Measurements from ENCODE around the gene GNG13.
"Not testable (repeated sequence)": the region's sequence is repeated elsewhere in the genome, so short reads cannot be mapped to it uniquely, and the experiment has no call there.

The GNG13 gene

DNA sequence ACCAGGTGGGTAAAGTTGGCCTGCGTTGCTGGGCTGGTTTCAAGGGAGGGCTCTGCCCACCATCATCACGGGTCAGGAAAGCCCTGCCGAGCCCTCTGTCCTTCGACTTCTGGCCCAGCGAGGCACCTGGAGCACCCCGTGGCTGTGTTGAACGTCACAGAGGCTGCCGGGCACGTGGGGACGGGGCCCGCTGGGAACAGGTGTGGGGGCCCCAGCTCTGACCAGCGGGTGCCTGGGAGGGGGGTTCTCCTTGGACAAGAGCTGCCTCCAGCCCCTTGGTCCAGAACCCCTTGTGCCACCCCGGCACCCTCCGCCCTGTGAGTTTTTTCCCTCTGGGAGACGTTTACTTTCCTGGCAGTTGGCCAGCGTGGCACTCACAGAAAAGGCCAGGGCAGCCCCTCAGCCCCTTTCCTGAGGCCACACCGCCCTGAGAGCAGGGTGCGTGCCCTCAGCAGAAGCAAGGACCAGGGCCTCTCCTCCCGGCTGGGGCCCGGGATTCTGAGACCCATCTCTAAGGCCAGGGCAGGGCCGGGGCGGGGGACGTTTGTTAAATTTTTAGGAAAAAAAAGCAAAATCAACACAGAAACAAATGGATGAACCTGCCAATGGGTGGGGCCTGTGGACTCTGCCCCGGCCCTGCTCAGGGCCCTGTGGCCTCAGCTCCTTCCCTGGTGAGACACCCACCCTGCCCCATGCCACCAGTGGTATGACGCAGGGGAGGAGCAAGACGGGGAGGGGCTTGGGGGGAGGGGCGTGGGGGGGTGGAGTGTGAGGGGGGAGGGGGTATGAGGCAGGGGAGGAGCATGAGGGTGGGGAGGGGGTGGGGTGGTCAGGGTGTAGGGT is 31.3 kb upstream of the GNG13 start:
- no peak for DNase-seq

DNA sequence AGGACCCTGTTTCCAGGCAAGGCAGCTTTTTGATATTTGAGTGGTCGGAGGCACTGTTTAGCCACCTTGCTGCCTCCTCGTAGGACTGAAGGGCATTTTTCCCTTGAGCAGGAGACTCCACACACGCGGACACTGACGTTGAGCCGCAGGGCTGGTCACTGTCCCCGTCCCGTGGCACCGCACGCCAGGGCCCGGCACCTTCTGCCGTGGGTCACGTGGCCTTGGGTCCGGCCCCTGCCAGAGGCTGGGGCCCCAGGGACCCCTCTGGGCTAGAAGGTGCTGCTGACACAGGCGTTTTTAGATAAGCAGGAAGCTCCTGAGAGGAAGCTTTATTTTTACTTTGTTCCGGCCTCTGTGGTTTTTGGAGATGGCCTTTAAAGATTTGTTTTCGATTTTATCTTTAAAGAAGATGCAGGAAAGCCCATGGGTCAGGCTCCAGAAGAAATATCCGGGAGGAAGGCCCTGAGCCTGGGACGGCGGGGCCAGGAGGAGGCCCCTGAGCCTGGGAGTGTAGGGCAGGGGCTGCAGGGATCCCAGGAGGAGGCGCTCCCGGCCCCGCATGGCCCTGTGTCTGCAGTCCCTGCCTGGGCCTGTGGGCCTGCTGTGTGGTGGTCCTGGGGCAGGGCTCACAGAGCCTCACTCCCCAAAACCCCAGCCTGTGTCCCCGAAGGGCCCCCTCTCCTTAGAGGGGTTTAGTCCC is 30.5 kb upstream of the GNG13 start:
- DNase-seq: no peak

DNA sequence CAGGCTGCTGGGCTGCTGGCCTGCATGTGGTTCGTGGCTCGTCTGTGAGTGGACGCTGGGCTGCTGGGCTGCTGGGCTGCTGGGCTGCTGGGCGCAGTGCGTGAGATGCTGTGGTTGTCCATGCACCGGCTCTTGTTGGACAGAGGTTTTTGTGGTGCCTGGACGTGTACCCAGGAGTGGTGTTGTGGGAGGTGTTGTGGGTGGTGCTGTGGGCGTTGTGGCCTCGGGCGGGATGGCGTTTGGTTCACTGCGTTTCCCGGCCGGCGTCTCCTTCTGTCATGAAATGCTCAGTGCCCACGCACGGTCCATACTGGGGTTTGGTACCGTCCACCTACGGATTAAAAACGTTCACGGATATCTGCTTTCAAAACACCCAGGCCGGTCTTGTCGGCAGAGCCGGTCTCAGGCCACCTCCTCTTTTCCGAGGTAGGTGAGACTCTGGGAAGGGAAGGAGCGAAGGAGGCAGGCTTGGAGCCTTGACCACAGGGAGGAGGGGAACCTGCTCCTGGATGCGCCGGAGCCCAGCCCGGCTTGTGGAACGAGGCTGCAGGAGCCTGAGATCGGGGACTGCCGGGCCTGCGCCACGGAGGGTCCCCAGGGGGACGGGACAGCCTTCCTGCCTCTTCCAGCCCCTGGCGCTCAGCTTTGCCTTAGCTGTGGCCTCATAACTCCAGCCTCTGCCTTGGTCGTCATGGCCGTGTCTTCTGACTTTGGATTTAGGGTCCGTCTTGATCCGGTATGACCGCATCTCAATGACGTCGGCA is 29.8 kb upstream of the GNG13 start:
- DNase-seq: no peak

DNA sequence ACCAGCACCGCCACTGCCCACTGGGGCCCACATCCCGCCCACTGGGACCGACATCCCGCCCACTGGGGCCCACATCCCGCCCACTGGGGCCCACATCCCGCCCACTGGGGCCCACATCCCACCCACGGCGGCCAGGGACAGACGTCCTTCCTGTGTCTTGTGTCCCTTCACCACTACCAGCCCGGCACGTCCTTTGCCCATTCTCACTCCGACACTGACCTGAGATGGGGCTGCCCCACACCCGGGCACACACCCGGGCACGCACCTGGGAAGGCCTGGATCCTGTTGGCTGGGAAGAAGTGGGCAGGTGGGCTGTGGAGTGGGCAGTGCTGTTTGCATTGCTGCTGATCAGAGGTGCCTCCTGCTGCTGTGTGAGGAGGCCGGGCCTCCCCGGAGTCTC is 28.4 kb upstream of the GNG13 start:
- no peak for DNase-seq

GRCh38 chr16:827513-827912 is 27.0 kb upstream of the GNG13 start:
- no peak for DNase-seq

GRCh38 chr16:825341-826061 is 25.0 kb upstream of the GNG13 start:
- DNase-seq: no peak

DNA sequence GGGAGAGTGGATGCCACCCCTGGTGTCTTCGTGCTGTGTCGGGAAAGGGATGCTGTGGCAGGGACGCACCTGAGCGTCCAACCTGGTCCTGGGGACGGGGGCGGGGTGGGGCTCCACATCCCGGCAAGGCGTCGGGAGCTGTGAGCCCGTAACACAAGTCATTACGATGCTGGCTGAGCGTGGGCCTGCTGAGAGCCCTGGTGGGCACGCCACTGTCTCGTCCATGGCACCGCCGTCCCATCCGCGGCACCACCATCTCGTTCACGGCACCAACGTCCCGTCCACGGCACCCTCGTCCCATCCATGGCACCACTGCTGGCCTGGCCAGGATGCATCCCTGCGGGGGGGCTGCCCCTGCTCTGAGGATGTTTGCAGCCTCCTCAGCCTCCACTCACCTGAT is 24.1 kb upstream of the GNG13 start:
- no peak for DNase-seq

- no peak for DNase-seq
Measured at GRCh38 chr16:824194-824593, 23.7 kb upstream of the GNG13 start.

- no peak for DNase-seq
Measured at GRCh38 chr16:822909-823297, 22.4 kb upstream of the GNG13 start.

DNA sequence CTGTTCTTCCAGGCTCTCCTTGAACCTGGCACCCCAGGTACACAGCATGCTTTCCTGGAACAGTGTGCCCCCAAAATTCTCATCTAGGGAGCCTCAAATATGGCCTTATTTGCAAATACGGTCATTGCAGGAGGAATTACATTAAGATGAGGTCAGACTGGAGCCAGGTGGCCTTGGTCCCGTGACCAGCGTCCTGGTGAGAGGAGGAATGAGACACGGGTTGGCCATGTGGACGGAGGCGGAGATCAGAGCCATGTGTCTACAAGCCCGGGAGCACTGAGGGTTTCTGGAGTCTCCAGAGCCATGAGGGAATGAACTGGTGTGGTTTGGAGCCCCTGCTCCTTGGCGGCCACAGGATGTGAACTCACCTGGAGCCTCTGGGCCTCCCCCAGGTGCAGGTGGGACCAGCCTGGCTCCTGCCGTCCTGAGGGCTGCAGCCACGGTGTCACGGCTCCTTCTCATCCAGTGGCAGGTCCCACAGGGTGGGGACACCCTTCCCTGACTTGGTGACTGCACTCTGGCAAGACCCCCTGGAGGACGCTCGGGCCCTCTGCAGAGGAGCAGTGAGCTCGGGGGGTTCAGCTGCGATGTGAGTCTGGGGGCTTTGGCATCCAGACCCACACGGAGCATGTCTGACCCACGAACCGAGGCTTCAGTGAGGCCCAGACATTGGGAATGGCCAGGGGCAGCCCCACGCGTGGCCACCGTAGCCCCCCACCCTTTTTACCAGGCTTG is 21.8 kb upstream of the GNG13 start:
- no peak for DNase-seq

- no peak for DNase-seq
Measured at GRCh38 chr16:821751-822150, 21.2 kb upstream of the GNG13 start.

DNA sequence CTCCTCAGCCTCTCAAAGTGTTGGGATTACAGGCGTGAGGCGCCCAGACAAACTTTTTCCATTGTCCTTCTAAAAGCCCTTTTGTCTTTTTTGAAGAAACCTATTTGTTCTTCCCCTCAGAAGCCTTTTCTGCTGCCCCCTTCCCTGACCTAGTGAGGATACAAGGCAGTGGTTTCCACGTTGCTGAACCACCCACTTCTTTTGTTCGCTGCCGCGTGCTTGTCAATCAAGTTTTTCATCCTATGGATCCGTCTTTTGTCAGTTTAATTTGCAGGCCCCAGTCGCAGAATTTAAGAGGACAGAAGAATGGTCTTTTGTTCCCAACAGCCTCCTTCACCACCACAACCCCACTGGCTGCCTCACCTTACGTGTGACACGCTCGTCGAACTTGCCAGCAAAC is 20.2 kb upstream of the GNG13 start:
- no peak for DNase-seq

GRCh38 chr16:820044-820408 is 19.5 kb upstream of the GNG13 start:
- not testable (repeated sequence) for DNase-seq

DNA sequence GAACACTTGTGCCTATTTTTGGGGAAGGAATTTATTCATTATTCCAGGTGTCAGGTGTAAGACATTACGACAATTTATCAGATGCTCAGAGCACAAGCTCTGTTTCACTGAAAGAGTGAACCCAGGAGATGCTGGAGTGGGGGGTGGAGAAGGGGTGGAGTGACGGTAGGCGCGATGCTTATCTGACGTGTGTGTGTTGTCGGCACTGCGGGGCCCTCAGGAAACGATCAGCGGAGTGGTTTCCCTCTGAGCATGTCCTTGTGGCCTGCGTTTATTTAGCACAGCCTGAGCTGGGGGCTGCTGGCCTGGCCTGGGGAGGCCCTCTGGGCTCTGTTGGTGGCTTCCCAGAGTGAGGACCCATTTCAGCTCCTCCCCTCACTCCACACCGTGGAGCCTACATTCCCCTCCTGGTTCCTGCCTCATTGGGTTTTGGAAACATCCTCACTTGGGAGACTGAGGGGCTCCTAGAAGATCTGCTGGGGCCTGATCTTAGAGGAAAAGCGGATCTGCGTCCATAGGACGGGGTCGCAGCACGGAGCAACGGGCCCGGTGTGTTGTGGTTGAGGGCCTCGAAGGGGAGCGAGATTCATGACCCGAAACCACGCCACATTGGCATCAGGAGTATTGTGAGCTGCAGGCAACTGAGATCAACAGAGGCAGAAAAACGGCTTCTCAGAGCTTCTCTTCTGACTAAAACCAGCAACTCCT is 19.0 kb upstream of the GNG13 start:
- DNase-seq: no peak

DNA sequence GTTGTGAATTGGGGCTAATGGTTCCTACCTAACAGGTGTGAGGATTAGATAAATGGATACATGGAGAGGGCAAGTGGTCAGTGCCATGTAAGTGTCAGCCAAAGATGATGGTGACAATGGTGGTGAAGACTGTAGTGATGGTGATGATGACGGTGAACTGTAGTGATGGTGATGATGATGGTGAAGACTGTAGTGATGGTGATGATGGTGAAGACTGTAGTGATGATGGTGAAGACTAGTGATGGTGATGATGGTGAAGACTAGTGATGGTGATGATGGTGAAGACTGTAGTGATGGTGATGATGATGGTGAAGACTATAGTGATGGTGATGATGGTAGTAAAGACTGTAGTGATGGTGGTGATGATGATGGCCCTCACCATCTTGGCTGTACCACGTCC is 18.1 kb upstream of the GNG13 start:
- DNase-seq: no peak

DNA sequence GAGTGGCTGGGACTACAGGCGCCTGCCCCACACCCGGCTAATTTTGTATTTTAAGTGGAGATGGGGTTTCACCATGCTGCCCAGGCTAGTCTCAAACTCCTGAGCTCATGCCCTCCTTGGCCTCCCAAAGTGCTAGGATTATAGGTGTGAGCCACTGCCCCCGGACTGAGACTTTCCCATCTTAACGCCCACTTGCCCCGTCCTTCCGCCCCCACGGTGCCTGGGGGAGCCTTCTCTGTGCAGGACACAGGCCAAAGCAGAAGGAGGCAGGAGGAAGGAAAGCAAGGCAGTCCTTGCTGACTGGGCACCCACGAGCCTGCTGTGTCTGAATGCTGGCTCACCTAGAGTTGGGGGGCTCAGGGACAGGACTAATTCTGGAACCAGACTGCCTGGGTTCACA is 17.6 kb upstream of the GNG13 start:
- no peak for DNase-seq

DNA sequence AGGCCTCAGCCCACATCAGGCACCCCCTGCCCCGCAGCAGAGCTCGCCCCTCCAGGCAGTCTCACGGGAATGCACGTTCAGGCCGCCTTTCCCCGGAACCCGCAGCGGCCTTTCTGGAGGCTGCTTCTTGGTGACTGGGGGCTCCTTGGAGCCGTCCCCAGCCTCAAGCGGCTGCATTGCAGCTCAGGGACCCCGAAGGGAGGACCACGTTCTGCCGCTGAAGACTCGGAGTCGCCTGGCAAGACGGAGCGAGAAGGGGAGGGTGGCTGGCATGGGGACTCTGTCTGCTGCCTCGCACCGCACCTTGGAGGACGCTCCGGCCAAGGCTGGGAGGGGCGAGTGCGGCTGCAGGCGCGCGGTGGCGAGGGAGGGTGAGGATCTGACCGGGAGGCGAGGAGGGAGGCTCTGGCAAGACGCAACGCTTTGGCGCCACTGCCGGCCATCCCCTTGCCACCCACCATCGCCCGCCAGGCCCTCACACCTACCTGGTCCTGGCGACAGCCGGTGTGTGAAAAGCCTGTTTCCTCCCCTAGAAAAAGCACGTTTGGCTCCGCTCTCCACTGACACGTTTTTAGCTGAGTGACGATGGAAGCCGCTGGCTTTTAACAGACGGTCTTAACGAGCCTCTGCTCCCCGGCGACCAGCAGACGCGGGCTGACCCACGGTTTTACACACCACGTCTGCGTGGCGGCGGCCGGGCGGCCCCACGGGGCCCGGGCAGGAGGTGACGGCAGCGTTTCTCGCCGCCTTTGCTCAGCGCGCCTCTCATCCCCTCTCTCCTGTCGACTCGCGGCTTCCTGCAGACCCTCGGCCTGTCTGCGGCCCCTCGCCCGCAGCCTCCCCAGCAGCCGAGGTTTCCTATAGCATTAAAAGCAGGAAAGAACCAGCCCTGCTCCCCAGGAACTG is 16.7 kb upstream of the GNG13 start:
- DNase-seq: no peak

- no peak for DNase-seq
Measured at GRCh38 chr16:815861-816260, 15.3 kb upstream of the GNG13 start.

GRCh38 chr16:814974-815373 is 14.4 kb upstream of the GNG13 start:
- no peak for DNase-seq

- DNase-seq: no peak
Measured at GRCh38 chr16:813916-814412, 13.4 kb upstream of the GNG13 start.

All from NCI-H1105 (cell line).